Tibial nerve (tissue), 4 donors: ENCODE data around the gene EXOSC1.
A peak's percentile ranks its signal among the peaks of the same experiment; 100 is the strongest.

Source experiments
- EP300 ChIP-seq, 2 donors: sonication (generic); formaldehyde crosslinking; IDR thresholded peaks; one replicate each; pipeline ENCODE4 v1.6.1; 2017; ENCODE audit warnings: antibody characterized with exemption in 2 of 2, mild to moderate bottlenecking in 1 of 2
- POLR2A ChIP-seq, 2 donors: fragments of 450-650 bp; IDR thresholded peaks; one replicate each; pipeline ENCODE4 v1.6.1; 2017; ENCODE audit warnings: antibody characterized with exemption in 2 of 2, mild to moderate bottlenecking in 2 of 2, moderate library complexity in 2 of 2
- TF ChIP-seq, protein P1 (sequence below), 5 experiments: fragments of 200-600 bp in 3 of 5; fragments of 450-650 bp in 2 of 5; sonication (generic) in 3 of 5; IDR thresholded peaks; one replicate each; pipeline ENCODE4 v1.5.1; 2016 to 2019; ENCODE audit warnings: antibody characterized with exemption in 5 of 5, mild to moderate bottlenecking in 3 of 5, moderate library complexity in 2 of 5

DNA sequence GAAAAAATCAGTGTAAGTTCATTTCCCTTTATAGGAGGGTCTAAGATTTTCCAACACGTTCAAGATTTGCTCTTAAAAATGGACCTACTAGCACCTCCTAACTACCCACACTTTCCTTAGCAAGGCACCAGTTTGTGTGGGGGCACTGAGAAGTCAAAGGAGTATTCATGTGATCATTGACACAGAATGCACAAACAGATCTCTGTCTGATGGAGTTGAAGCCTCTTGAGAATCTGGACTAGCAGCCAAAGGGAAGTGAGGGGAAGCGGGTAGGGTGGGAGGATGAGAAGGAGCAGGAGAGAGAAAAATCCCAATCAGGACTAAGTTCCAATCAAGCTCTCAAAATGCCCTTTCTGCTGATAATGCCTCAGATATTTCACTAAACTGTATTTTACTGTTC lies 48.3 kb upstream of the EXOSC1 start:
- TF ChIP-seq POLR2A (IDR thresholded peaks at IDR 0.05) (no peak), EP300 (IDR thresholded peaks at IDR 0.05) (peak in 1 of 2 donors; percentile 32)
- TF ChIP-seq, protein P1, sequence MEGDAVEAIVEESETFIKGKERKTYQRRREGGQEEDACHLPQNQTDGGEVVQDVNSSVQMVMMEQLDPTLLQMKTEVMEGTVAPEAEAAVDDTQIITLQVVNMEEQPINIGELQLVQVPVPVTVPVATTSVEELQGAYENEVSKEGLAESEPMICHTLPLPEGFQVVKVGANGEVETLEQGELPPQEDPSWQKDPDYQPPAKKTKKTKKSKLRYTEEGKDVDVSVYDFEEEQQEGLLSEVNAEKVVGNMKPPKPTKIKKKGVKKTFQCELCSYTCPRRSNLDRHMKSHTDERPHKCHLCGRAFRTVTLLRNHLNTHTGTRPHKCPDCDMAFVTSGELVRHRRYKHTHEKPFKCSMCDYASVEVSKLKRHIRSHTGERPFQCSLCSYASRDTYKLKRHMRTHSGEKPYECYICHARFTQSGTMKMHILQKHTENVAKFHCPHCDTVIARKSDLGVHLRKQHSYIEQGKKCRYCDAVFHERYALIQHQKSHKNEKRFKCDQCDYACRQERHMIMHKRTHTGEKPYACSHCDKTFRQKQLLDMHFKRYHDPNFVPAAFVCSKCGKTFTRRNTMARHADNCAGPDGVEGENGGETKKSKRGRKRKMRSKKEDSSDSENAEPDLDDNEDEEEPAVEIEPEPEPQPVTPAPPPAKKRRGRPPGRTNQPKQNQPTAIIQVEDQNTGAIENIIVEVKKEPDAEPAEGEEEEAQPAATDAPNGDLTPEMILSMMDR (IDR thresholded peaks at IDR 0.05) = no peak
